Osteoblast (primary cell): ENCODE results near the gene MGAT5. TPM values are rescaled to one million over a fixed set of nuclear protein-coding genes. Genes with fewer than 3 reads are reported as not detected.

Experiments
- DNase-seq: peaks from one replicate; pipeline ENCODE4 v3.0.0; 2011; ENCODE audit warnings: low spot score, mixed read lengths; ENCODE audit not compliant: insufficient read length; ENCODE audit errors: missing footprints
- H2AFZ ChIP-seq: 2 replicates; pipeline ENCODE4 v1.6.0; 2011; ENCODE audit warnings: mild to moderate bottlenecking, low read length
- H3K27ac ChIP-seq: 2 replicates; pipeline ENCODE4 v1.5.1; 2011; ENCODE audit warnings: mild to moderate bottlenecking, low read depth, low read length, moderate library complexity
- H3K27me3 ChIP-seq: 2 replicates; pipeline ENCODE4 v1.6.0; 2012; ENCODE audit warnings: mild to moderate bottlenecking, control low read depth, inconsistent platforms, low read length, moderate library complexity; ENCODE audit not compliant: insufficient read depth
- H3K36me3 ChIP-seq: 2 replicates; pipeline ENCODE4 v1.5.1; 2011; ENCODE audit warnings: mild to moderate bottlenecking, low read length, control low read depth, moderate library complexity; ENCODE audit not compliant: insufficient read depth
- H3K4me1 ChIP-seq: 2 replicates; pipeline ENCODE4 v1.5.1; 2011; ENCODE audit warnings: mild to moderate bottlenecking, low read length, control low read depth, moderate library complexity; ENCODE audit not compliant: insufficient read depth
- H3K4me2 ChIP-seq: 2 replicates; pipeline ENCODE4 v1.6.0; 2011; ENCODE audit warnings: mild to moderate bottlenecking, low read length; ENCODE audit not compliant: insufficient read depth
- H3K4me3 ChIP-seq: fragments of 200-600 bp; sonication (generic); 3 replicates; pipeline ENCODE4 v1.5.1; 2012; ENCODE audit warnings: mild to moderate bottlenecking, low read length, inconsistent platforms; ENCODE audit not compliant: insufficient read depth
- H3K79me2 ChIP-seq: 2 replicates; pipeline ENCODE4 v1.6.0; 2012; ENCODE audit warnings: mild to moderate bottlenecking, low read length, control low read depth, inconsistent platforms; ENCODE audit not compliant: insufficient read depth
- H3K9me3 ChIP-seq: 2 replicates; pipeline ENCODE4 v1.5.1; 2011; ENCODE audit warnings: low read depth, low read length, control low read depth
- H4K20me1 ChIP-seq: 2 replicates; pipeline ENCODE4 v1.6.0; 2012; ENCODE audit warnings: mild to moderate bottlenecking, low read length, control low read depth; ENCODE audit not compliant: insufficient read depth
- total RNA-seq: library from RNA; depleted of rRNA; stranded (reverse); fragments of >200 nt; gene quantifications from 2 replicates; pipeline ENCODE4 v1.2.3, GENCODE V29; 2012
- TF ChIP-seq, protein P1 (sequence below): IDR thresholded peaks from 2 replicates; pipeline ENCODE4 v1.5.1; 2011; ENCODE audit warnings: mild to moderate bottlenecking, low read depth, low read length, moderate library complexity; ENCODE audit errors: extremely low read depth

Gene MGAT5
- total RNA-seq, 1 donor = 29.7 TPM

DNA sequence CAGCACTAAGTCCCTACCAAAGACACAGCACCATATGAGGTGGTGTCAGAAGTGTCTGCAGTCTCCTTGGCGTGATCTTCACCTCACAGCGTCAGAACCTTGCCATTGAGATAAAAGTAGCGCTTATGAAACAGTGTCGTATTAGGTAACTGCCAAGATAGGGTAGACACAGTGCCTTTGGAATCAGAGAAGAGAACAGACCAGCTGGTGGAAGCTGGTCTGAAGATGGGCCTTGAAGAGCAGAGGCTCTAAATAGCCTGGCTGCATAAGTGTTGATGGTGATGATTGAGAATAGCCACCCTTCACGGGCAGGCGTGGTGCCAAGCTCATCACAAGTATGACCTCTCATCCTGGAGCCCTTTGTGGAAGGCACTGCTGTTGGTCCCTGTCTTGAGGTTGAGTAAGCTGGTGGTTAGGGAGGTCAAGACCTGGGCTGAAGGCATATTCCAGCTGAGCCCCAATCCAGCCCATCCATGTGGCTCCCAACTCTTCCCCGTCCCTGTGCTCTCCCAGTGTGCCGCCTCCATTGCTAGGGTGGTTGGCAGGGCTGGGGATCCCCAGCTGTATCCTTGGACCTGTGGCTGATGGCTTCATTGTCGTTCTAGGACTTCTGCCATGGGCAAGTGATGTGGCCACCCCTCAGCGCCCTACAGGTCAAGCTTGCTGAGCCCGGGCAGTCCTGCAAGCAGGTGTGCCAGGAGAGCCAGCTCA, 187.4 kb downstream of the MGAT5 start:
- DNase-seq = no peak
- Histone ChIP-seq H3K36me3 (peaks cover 4% of the 10 kb centered on the region), H3K27me3 (no peaks in the 10 kb centered on the region), H2AFZ (no peak overlapping the region), H3K27ac (no peak overlapping the region), H3K4me3 (no peak overlapping the region), H3K4me2 (no peak overlapping the region), H3K4me1 (peaks cover 7% of the 10 kb centered on the region), H3K9me3 (no peaks in the 10 kb centered on the region), H4K20me1 (no peaks in the 10 kb centered on the region), H3K79me2 (no peaks in the 10 kb centered on the region)
- TF ChIP-seq, protein P1, sequence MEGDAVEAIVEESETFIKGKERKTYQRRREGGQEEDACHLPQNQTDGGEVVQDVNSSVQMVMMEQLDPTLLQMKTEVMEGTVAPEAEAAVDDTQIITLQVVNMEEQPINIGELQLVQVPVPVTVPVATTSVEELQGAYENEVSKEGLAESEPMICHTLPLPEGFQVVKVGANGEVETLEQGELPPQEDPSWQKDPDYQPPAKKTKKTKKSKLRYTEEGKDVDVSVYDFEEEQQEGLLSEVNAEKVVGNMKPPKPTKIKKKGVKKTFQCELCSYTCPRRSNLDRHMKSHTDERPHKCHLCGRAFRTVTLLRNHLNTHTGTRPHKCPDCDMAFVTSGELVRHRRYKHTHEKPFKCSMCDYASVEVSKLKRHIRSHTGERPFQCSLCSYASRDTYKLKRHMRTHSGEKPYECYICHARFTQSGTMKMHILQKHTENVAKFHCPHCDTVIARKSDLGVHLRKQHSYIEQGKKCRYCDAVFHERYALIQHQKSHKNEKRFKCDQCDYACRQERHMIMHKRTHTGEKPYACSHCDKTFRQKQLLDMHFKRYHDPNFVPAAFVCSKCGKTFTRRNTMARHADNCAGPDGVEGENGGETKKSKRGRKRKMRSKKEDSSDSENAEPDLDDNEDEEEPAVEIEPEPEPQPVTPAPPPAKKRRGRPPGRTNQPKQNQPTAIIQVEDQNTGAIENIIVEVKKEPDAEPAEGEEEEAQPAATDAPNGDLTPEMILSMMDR = no peak

DNA sequence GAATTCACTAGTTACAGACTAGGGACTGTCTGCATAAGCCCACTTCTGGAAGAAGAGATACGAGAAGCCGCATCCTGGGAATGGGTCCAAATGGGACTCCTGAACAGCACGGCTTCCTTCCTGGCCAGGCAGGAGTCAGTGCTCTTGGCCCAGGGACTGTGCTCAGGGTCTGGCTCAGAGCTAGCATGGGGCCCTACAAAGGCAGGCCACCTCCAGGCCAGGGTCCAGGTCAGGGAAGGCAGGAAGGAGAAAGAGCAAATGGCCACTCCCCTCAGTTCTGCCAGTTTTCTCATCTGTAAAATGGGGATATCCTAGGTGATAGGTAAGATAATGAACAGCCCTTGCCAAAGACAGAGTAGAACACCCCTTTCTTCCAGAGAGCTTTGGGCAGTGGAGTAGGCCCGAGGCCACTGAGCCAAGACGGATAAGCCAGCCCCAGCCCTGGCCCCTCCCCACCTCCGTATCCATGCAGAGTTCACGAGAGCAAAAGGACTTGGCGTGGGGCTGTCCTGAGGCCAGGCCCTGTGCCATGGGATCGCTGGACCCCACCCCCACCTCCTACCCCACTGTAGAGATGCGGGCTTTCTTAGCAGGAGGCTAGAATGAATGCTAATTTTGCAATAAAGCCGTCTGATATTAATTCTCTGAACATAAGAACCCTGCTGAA, 190.1 kb downstream of the MGAT5 start:
- TF ChIP-seq, protein P1 = no peak
- H3K27me3 ChIP-seq = no peaks in the 10 kb centered on the region
- H3K4me3 ChIP-seq = no peak overlapping the region
- no peaks in the 10 kb centered on the region for H3K79me2 ChIP-seq
- no peak overlapping the region for H3K27ac ChIP-seq
- H2AFZ ChIP-seq = no peak overlapping the region
- no peaks in the 10 kb centered on the region for H4K20me1 ChIP-seq
- peaks cover 4% of the 10 kb centered on the region for H3K36me3 ChIP-seq
- H3K4me1 ChIP-seq = peaks cover 13% of the 10 kb centered on the region
- no peak for DNase-seq
- no peaks in the 10 kb centered on the region for H3K9me3 ChIP-seq
- H3K4me2 ChIP-seq = no peak overlapping the region

DNA sequence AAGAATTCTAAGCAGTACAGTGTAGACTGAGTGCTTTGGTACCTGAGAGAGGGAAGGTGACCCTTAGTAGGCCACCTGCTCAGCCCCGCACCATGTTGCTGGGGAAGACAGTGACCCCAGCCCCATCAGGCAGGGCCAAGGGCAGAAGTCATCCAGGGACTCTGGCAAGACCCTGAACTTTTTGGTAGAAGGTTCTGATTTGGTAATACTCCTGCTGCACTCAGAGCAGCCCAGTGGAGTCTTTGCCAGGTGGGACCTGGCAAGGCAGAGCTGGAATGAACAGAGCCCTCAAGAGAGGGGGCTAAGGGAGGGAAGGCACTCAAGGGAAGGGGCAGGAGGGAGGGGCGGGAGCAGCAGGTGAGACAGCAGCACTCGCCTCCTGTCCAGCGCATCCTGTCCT, 191.2 kb downstream of the MGAT5 start:
- no peak for DNase-seq
- Histone ChIP-seq H3K4me3 (no peak overlapping the region), H3K27me3 (no peaks in the 10 kb centered on the region), H4K20me1 (no peaks in the 10 kb centered on the region), H3K79me2 (no peaks in the 10 kb centered on the region), H3K9me3 (no peaks in the 10 kb centered on the region), H3K36me3 (peaks cover 6% of the 10 kb centered on the region), H3K27ac (no peak overlapping the region), H3K4me1 (peaks cover 13% of the 10 kb centered on the region), H2AFZ (no peak overlapping the region), H3K4me2 (no peak overlapping the region)
- TF ChIP-seq, protein P1 = no peak

DNA sequence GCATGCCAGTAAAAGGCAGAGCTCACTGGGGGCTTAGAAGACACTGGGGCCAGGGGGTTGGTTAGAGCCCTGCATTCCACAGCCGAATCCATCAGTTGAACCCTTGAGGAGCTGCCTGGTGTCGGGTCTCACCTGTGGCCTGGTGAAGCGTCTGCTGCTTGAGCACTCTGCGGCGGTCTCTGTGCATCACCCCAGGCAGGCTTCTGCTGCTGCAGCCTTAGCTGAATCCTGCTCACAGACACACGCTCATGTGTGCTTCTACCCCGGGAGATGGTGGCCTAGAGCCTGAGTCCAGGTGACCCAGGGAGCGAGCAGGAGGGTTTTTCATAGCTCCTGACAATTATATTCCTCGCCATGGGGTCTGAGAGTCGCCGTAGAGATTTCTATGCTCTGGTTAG, 192.1 kb downstream of the MGAT5 start:
- Histone ChIP-seq H3K36me3 (peaks cover 6% of the 10 kb centered on the region), H2AFZ (no peak overlapping the region), H3K9me3 (no peaks in the 10 kb centered on the region), H3K4me1 (peaks cover 13% of the 10 kb centered on the region), H3K27me3 (no peaks in the 10 kb centered on the region), H4K20me1 (no peaks in the 10 kb centered on the region), H3K4me2 (no peak overlapping the region), H3K27ac (no peak overlapping the region), H3K4me3 (no peak overlapping the region), H3K79me2 (no peaks in the 10 kb centered on the region)
- no peak for DNase-seq
- TF ChIP-seq, protein P1 = no peak
